Measurements from ENCODE around the gene SENP3. TPM values are rescaled to one million over a fixed set of nuclear protein-coding genes. Genes with fewer than 3 reads are reported as not detected.

Gene SENP3
- total and polyA plus RNA-seq, 2 of the 13 experiments (the other 11 are each of a cell fraction or from before 2014, with no cell fraction given): 55.8 to 75.4 TPM

DNA sequence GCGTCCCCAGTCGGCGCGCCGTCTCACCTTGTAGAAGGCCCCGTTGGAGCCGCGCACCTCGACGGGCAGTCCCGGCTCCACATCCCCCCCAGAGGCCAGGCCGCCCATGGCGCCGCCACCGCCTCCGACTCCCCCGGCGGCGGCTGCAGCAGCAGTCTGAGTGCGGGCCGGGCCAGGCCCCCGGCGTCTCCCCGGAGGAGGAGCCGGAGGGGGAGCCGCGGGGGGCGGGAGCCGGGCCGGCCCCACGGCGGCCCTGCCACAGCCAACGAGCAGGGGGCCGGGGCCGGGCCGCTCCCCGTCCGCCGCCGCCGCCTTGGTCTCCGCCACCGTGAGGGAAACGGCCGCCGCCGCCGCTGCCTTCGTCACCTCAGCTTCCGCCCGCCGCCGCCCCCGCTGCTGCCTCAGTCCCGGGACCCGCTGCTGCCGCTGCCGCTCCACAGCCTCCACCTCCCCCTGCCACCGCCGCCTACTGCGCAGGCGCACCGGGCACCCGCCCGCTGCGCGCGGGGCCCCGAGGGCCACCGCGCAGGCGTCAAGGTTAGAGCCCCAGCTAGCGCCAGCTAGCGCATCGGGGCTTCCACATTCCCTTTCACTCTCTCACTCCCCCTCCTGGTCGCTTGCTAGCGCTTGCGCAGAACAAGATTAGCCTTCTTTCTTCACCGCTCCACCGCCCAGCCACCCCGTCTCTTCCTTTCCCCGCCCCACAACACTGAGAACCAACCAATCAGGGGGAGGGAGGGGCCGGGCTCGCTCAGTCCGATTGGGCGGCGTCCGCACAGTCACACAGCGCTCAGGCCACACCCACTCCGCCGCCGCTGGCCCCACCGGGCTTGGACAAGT lies 52.9 kb downstream of the SENP3 start, which contains the start of gene FXR2 (continued):
- TF ChIP-seq ZIK1 (CRISPR knock-in tag; IDR thresholded peaks at IDR 0.05; ENCODE audit: borderline replicate concordance, low read depth) (peak; percentile 60; the same call in 1 of the 2 replicates), ZBTB14 (CRISPR knock-in tag; IDR thresholded peaks at IDR 0.05) (no peak; the same call in 1 of the 2 replicates), MYC (CRISPR knock-in tag; IDR thresholded peaks at IDR 0.05; ENCODE audit: borderline replicate concordance) (0 out of 2 replicates have a peak, but pooled peaks have one; percentile 1), U2AF1 (optimal IDR thresholded peaks at IDR 0.05; ENCODE audit: low read depth, low read length) (no peak), ATF7-NPFF (CRISPR knock-in tag; IDR thresholded peaks at IDR 0.05; ENCODE audit: low read depth) (0 out of 2 replicates have a peak, but pooled peaks have one; percentile 40), ZNF451 (CRISPR knock-in tag; IDR thresholded peaks at IDR 0.05) (no peak), GMEB1 (CRISPR knock-in tag; IDR thresholded peaks at IDR 0.05; ENCODE audit: borderline replicate concordance) (peak; percentile 37; the same call in 1 of the 2 replicates), HDAC1 (CRISPR knock-in tag; IDR thresholded peaks at IDR 0.05) (peak; percentile 45; the same call in 1 of the 2 replicates), NFYC (CRISPR knock-in tag; IDR thresholded peaks at IDR 0.05) (peak; percentile 88), ZNF407 (CRISPR knock-in tag; IDR thresholded peaks at IDR 0.05; ENCODE audit: not compliant biosample characterization) (no peak), NFYB (CRISPR knock-in tag; IDR thresholded peaks at IDR 0.05) (peak; percentile 86), SIX4 (CRISPR knock-in tag; IDR thresholded peaks at IDR 0.05) (no peak)
- TF ChIP-seq, protein P1, sequence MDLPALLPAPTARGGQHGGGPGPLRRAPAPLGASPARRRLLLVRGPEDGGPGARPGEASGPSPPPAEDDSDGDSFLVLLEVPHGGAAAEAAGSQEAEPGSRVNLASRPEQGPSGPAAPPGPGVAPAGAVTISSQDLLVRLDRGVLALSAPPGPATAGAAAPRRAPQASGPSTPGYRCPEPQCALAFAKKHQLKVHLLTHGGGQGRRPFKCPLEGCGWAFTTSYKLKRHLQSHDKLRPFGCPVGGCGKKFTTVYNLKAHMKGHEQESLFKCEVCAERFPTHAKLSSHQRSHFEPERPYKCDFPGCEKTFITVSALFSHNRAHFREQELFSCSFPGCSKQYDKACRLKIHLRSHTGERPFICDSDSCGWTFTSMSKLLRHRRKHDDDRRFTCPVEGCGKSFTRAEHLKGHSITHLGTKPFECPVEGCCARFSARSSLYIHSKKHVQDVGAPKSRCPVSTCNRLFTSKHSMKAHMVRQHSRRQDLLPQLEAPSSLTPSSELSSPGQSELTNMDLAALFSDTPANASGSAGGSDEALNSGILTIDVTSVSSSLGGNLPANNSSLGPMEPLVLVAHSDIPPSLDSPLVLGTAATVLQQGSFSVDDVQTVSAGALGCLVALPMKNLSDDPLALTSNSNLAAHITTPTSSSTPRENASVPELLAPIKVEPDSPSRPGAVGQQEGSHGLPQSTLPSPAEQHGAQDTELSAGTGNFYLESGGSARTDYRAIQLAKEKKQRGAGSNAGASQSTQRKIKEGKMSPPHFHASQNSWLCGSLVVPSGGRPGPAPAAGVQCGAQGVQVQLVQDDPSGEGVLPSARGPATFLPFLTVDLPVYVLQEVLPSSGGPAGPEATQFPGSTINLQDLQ (CRISPR knock-in tag; IDR thresholded peaks at IDR 0.05): 0 out of 2 replicates have a peak, but pooled peaks have one; percentile 3
